Right forelimb (tissue), 1 donor: ENCODE results near the gene PPP2CA.
"Not testable (repeated sequence)": the region's sequence is repeated elsewhere in the genome, so short reads cannot be mapped to it uniquely, and the experiment has no call there.

Experiments
- DNase-seq: peaks from one replicate; pipeline ENCODE4 v3.0.0-alpha.2; 2018

Gene PPP2CA

DNA sequence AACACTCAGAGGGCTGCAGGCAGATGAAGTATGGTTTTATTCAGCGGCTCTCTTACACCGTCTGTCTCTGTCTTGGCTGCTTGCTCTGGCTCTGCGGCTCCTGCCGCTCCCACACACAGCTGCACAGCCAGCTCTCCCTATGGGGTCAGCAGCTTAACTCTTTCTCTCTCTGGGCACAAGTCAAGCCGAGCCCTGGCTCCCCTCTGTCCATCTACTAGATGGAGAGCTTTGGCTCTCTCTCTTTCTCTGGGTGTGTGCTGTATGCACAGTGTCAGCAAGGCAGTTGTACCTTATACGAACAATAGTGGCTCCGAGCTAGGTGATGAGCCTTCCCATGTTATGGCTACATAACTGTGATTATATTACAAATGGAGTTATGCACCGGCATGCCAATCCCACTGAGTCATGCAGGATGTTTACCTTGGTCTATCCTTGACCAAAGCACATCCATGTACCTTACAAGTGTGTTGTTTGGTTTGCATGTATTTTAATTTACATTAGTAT, 19.3 kb upstream of the PPP2CA start:
- peak; percentile 68 for DNase-seq

DNA sequence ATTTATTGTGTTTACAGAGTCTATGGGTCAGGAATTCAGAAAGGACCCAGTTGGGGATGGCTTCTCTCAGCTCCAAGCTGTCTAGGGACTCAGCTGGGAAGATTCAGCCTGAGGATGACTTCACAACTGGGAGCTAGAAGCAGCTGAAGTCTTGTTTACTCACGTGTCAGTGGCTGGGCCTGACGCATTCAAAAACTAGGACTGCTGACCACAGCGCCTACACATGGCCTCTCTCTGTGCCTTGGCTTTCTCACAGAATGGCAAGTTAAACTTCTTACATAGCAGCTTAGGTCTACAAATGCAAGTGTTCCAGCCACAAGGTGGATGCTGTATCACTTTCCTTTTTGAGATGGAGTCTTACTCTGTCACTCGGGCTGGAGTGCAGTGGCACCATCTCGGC, 16.3 kb upstream of the PPP2CA start:
- no peak for DNase-seq

DNA sequence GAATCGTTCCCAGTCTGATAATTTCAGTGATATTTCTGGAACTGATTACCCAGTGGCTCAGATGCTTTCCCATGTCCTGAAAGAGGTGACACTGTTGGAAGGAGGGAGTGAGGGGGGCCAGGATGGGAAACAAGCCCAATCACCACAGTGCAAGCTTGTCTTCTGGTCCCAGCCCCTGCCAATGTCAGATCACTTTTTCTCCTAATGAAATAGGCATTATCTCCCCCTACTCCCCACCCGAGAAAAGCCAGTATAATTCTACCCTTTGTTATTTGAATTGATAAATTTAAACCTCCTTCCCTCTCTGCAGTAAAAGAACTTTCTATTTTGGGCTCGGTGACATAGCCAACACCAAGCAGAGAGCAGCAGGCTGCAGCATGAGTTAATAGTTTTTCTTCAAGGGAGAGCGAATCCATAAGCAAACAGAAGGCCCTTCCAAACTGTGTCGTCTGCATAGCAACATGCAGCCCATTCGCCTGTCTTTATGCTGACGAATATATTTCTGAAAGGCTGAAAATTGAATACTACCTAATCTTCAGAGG, 14.6 kb upstream of the PPP2CA start:
- peak; percentile 55 for DNase-seq

- DNase-seq, result no peak
Observed at GRCh38 chr5:134236820-134237219, 10.9 kb upstream of the PPP2CA start.

DNA sequence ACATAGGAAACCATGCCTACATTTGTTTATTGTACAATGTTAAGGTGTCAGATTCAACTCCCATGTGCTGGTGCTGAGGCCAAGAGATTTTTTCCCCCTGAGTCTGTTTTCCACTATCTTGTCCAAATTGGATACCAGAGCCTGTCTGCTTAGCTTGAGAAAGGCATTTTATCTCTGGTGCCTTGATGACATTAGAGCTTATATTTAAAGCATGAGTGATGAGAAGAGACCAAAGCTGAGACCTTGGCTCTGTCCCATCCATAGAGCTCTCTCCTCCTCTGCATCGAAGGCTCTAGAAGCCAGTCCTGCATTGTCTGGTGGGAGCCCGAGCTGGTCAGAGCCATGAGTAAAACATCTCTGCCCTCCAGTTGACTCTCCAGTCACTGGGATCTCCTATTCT, 10.4 kb upstream of the PPP2CA start:
- no peak for DNase-seq

GRCh38 chr5:134228624-134229023, 2.8 kb upstream of the PPP2CA start:
- no peak for DNase-seq

GRCh38 chr5:134227776-134228175, 1.9 kb upstream of the PPP2CA start:
- no peak for DNase-seq

GRCh38 chr5:134227259-134227658, 1.4 kb upstream of the PPP2CA start:
- DNase-seq, result no peak

DNA sequence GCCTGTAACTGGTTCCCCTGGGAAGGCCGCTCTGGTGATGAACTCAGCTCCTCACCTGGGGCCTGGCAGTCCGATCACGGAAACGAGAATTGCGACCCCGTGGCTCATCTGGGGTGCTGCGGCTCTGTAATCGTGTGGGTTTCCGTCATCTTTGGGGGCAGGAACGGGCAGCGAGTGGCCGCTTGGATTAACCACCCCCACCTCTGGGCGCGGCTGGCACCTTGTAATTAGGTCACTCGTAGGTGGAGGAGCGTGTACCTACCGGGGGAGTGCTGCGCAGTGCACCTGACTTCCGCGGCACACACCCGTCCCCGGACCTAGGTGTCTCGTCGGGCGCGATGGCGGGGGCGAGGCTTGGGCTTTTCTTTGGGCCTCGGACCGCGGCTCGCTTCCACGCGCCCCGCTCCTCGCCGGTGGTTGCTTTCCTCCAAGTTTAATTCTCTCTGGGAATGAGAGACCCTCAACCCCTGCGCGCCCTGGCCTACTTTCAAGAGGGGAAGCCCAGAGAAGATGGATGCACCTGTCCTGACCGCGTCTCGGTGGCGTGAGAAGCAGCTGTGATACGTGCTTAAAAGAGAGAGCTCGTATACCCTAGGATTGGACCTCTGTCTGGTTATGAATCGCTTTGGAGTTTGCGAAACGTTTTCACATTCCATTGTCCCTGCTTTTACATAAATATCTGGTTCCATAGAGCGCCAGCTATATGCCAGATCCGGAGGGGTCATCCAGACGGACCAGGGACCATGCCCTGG, 744 bp upstream of the PPP2CA start:
- no peak for DNase-seq

- DNase-seq, result peak; percentile 84
Observed at GRCh38 chr5:134224888-134225779, 739 bp downstream of the PPP2CA start.

- no peak for DNase-seq
Observed at GRCh38 chr5:134223406-134224248, 2.2 kb downstream of the PPP2CA start.

- not testable (repeated sequence) for DNase-seq
Observed at GRCh38 chr5:134221690-134222089, 4.2 kb downstream of the PPP2CA start.

DNA sequence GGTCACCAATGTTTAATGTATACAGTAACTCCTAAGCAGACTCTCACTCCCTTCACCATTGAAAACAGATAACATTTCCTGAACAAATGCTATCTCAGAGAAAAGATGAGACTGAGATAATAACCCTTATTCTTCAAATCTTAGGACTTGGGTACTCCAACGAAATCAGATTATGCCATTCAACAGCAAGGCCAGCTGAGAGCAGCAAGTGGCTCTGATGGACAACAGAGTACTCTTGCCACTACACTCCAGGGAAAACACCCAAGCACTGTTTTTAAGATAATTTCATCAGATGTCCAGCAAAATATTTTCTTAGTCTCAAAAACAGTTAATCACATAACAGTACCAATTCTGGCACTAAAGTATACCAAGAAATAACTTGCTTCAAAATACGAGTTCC, 10.1 kb downstream of the PPP2CA start:
- no peak for DNase-seq

GRCh38 chr5:134211263-134212031, 14.4 kb downstream of the PPP2CA start:
- not testable (repeated sequence) for DNase-seq

DNA sequence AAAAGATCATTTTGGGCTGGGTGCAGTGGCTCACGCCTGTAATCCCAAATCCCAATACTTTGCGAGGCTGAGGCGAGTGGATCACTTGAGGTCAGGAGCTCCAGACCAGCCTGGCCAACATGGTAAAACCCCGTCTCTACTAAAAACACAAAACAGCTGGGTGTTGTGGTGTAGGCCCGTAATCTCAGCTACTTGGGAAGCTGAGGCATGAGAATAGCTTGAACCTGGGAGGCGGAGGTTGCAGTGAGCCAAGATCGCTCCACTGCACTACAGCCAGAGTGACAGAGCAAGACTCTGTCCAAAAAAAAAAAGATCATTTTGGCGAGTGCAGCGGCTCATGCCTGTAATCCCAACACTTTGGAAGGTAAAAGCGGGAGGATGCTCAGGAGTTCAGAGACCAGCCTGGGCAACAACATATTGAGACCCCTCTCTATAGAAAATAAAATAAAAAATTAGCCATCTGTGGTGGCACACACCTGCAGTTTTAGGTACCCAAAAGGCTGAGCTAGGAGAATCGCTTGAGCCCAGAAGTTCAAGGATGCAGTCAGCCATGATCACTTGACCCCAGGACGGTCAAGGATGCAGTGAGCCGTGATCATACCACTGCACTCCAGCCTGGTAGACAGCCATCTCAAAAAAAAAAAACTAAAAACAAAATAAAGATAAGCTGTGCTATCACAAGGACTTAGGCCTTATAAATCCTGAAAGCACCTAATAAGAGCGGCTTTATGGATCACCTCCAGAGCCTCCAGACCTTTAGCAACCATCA, 16.2 kb downstream of the PPP2CA start:
- DNase-seq, result no peak

GRCh38 chr5:134207696-134208095, 18.2 kb downstream of the PPP2CA start:
- no peak for DNase-seq

DNA sequence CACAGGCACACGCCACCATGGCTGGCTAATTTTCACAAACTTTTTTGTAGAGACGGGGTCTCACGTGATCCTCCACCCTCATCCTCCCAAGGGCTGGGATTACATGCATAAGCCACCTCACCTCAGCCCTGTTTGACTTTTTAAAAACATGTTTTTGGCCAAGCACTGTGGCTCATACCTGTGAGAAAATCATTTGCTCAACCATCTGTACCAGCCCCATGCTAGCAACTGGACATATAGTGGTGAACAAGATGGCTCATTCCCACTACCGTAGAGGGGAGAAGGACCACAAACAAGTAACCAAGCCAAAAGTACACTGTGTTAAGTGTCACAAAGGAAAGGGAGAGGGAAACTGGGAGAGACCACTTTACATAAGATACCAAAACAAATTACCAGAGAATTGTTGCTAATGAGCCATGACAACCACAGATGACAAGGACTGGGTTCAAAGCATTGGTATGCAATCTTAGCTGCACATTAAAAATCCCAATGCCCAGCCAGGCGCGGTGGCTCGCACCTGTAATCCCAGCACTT, 19.2 kb downstream of the PPP2CA start:
- DNase-seq, result no peak

- DNase-seq, result no peak
Observed at GRCh38 chr5:134204575-134204974, 21.3 kb downstream of the PPP2CA start.

- no peak for DNase-seq
Observed at GRCh38 chr5:134203630-134204029, 22.2 kb downstream of the PPP2CA start.

- DNase-seq, result no peak
Observed at GRCh38 chr5:134195666-134196065, 30.2 kb downstream of the PPP2CA start.

- no peak for DNase-seq
Observed at GRCh38 chr5:134189031-134189430, 36.8 kb downstream of the PPP2CA start.
